Measurements from ENCODE around the gene ITPR3.

- peak in 1 of 7 experiments; percentile 15 for TF ChIP-seq CTCF (IDR thresholded peaks at IDR 0.05)
- TF ChIP-seq POLR2A (IDR thresholded peaks at IDR 0.05) = no peak
These were observed 95.3 kb downstream of the ITPR3 start for GRCh38 chr6:33716379-33716778.
